Activated T-helper 1 cell treated with Interleukin-2 at 50 U/mL for 16 hours (primary cell): Measurements from ENCODE around the gene ZBTB12.
"Not testable (repeated sequence)": the region's sequence is repeated elsewhere in the genome, so short reads cannot be mapped to it uniquely, and the experiment has no call there.

Experiments
- DNase-seq: peaks from one replicate; pipeline ENCODE4 v3.0.0-alpha.2; 2020; ENCODE audit warnings: low read depth

ZBTB12 gene

GRCh38 chr6:31876357-31876756 is 25.5 kb downstream of the ZBTB12 start:
- DNase-seq, result no peak

GRCh38 chr6:31875877-31876276 is 26.0 kb downstream of the ZBTB12 start:
- DNase-seq, result no peak

GRCh38 chr6:31874836-31875572 is 26.9 kb downstream of the ZBTB12 start:
- no peak for DNase-seq

- DNase-seq, result no peak
Measured at GRCh38 chr6:31874084-31874670, 27.7 kb downstream of the ZBTB12 start.

GRCh38 chr6:31871046-31871659 is 30.7 kb downstream of the ZBTB12 start:
- no peak for DNase-seq

- no peak for DNase-seq
Measured at GRCh38 chr6:31870385-31870921, 31.4 kb downstream of the ZBTB12 start.

- no peak for DNase-seq
Measured at GRCh38 chr6:31869343-31869742, 32.5 kb downstream of the ZBTB12 start.

GRCh38 chr6:31868658-31868971 is 33.3 kb downstream of the ZBTB12 start:
- not testable (repeated sequence) for DNase-seq

- DNase-seq, result no peak
Measured at GRCh38 chr6:31865205-31866118, 36.4 kb downstream of the ZBTB12 start.

GRCh38 chr6:31864818-31865204 is 37.1 kb downstream of the ZBTB12 start:
- no peak for DNase-seq

- not testable (repeated sequence) for DNase-seq
Measured at GRCh38 chr6:31864123-31864562, 37.7 kb downstream of the ZBTB12 start.

- DNase-seq, result peak; percentile 98
Measured at GRCh38 chr6:31862344-31863235, 39.3 kb downstream of the ZBTB12 start, which contains the start of gene NEU1. Gene NEU1, minus strand, starts transcription at chr6:31862821. Its CDS starts 45 bp downstream, at chr6:31862776.

GRCh38 chr6:31861919-31862343 is 40.0 kb downstream of the ZBTB12 start:
- no peak for DNase-seq

- DNase-seq, result no peak
Measured at GRCh38 chr6:31861150-31861549, 40.7 kb downstream of the ZBTB12 start.

- DNase-seq, result no peak
Measured at GRCh38 chr6:31860349-31860748, 41.5 kb downstream of the ZBTB12 start.

GRCh38 chr6:31859923-31860322 is 42.0 kb downstream of the ZBTB12 start:
- no peak for DNase-seq

GRCh38 chr6:31858707-31859106 is 43.2 kb downstream of the ZBTB12 start:
- DNase-seq, result no peak

GRCh38 chr6:31857774-31858173 is 44.1 kb downstream of the ZBTB12 start:
- DNase-seq, result not testable (repeated sequence)

- DNase-seq, result not testable (repeated sequence)
Measured at GRCh38 chr6:31851980-31852718, 49.7 kb downstream of the ZBTB12 start.

- DNase-seq, result no peak
Measured at GRCh38 chr6:31851485-31851832, 50.4 kb downstream of the ZBTB12 start.
